C4-2B (cell line): ENCODE results near the gene LUC7L2.

Source experiments
- CTCF ChIP-seq: fragments of 450-650 bp; conservative IDR thresholded peaks from 2 replicates; pipeline ENCODE4 v1.5.1; 2017; ENCODE audit warnings: mild to moderate bottlenecking
- ZFX ChIP-seq: fragments of 450-650 bp; IDR thresholded peaks from 2 replicates; pipeline ENCODE4 v1.6.1; 2017

DNA sequence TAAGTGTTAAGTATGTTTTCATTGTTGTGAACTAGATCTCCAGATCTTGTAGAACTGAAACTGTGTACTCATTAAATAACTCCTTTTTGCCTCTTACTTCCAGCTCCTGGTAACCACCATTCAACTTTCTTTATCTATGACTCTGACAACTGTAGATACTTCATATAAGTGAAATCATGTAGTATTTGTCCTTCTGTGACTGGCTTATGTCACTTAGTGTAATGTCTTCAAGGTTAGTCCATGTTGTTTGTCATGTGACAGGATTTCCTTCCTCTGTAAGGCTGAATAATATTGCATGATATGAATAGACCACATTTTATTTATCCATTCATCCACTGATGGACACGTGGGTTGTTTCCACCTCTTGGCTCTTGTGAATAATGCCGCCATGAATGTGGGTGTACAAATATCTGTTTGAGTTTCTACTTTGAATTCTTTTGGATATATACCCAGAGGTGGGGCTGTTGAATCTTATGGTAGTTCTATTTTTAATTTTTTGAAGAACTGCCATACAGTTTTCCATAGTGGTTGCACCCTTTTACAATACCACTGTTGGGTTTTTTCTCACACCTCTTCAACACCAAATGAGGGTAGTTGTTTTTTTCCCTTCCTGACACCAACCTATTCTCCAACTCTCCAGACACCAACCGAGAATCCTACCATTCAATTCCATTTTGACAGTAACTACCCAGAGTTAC lies 29.2 kb upstream of the LUC7L2 start:
- TF ChIP-seq CTCF (no peak), ZFX (no peak)
